AG04450 (cell line): ENCODE measurements around the gene MAD1L1. TPM values are rescaled to one million over a fixed set of nuclear protein-coding genes. Genes with fewer than 3 reads are reported as not detected.

Source experiments
- CTCF ChIA-PET: fragments of 300-600, 350-600 bp; formaldehyde crosslinking; extraction: SDS; loops from one replicate; lab custom pipeline; 2022; ENCODE audit warnings: antibody characterized with exemption, inconsistent platforms; lab: Charles Lee
- POLR2A ChIA-PET: fragments of 350-600 bp; formaldehyde crosslinking; extraction: SDS; loops from one replicate; lab custom pipeline; 2021; ENCODE audit warnings: antibody characterized with exemption, inconsistent platforms; lab: Yijun Ruan, JAX
- DNase-seq: peaks from one replicate; pipeline ENCODE4 v3.0.0-alpha.2; 2011; ENCODE audit warnings: low read depth, low spot score
- H3K27ac ChIP-seq: one replicate; pipeline ENCODE4 v1.5.1; 2012; ENCODE audit warnings: low read depth, low read length, control low read depth
- H3K27me3 ChIP-seq: one replicate; pipeline ENCODE4 v1.6.0; 2012; ENCODE audit warnings: low read length; ENCODE audit not compliant: control insufficient read depth, insufficient read depth
- H3K4me3 ChIP-seq: 2 replicates; pipeline ENCODE4 v1.5.1; 2011; ENCODE audit warnings: mild to moderate bottlenecking, low read depth, low read length, control low read depth
- H3K9me3 ChIP-seq: 2 replicates; pipeline ENCODE4 v1.5.1; 2012; ENCODE audit warnings: low read length; ENCODE audit not compliant: control insufficient read depth, insufficient read depth
- polyA plus RNA-seq: library from polyadenylated mRNA; depleted of rRNA; stranded (reverse); fragments of >200 nt; gene quantifications from 2 replicates; pipeline ENCODE4 v1.2.3, GENCODE V29; 2011
- TF ChIP-seq, protein P1 (sequence below): IDR thresholded peaks from 2 replicates; pipeline ENCODE4 v1.5.1; 2011; ENCODE audit warnings: low read depth, low read length, control low read depth, inconsistent platforms

Gene MAD1L1
- polyA plus RNA-seq, 1 experiment = 11.9 TPM

DNA sequence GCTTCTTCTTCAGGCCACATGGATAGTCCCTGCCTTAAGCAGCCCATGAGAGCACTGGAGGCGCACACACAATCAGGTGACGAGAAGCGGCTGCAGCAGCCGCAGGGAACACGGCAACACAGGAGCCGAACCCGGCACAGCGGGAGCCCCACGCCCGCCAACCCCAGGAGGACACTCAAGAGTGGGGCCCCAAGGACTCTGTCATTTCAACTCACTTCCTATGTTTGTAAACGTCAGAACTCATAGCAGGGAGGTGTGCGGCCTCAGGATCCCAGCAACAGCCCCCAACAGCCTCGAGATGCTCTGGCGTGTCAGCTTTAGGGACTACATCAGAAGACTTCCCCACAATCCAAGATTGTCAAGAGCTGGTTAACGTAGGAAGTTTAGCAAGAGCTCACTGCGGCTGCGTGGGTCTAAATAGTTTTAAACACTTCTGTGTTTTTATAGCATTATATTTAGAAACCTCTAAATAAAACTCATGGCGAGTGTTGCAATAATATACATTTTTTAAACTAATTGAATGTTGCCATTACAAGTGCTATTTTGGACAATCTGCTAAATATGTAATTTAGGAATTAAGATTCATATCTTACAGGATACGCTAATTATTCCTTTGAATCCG is 123.4 kb downstream of the MAD1L1 start:
- ChIA-PET CTCF (interaction anchor here (0.6 kb wide), 1 partner anchor 51 kb away, joined by 4 read pairs; no protein-coding TSS in a partner anchor), POLR2A (no interaction called here)
- DNase-seq = no peak
- TF ChIP-seq, protein P1, sequence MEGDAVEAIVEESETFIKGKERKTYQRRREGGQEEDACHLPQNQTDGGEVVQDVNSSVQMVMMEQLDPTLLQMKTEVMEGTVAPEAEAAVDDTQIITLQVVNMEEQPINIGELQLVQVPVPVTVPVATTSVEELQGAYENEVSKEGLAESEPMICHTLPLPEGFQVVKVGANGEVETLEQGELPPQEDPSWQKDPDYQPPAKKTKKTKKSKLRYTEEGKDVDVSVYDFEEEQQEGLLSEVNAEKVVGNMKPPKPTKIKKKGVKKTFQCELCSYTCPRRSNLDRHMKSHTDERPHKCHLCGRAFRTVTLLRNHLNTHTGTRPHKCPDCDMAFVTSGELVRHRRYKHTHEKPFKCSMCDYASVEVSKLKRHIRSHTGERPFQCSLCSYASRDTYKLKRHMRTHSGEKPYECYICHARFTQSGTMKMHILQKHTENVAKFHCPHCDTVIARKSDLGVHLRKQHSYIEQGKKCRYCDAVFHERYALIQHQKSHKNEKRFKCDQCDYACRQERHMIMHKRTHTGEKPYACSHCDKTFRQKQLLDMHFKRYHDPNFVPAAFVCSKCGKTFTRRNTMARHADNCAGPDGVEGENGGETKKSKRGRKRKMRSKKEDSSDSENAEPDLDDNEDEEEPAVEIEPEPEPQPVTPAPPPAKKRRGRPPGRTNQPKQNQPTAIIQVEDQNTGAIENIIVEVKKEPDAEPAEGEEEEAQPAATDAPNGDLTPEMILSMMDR = no peak
- H3K4me3 ChIP-seq = no peak overlapping the region
- peak overlapping the region; percentile 68 for H3K27ac ChIP-seq
- no peaks in the 10 kb centered on the region for H3K27me3 ChIP-seq
- peaks cover 18% of the 10 kb centered on the region for H3K9me3 ChIP-seq

DNA sequence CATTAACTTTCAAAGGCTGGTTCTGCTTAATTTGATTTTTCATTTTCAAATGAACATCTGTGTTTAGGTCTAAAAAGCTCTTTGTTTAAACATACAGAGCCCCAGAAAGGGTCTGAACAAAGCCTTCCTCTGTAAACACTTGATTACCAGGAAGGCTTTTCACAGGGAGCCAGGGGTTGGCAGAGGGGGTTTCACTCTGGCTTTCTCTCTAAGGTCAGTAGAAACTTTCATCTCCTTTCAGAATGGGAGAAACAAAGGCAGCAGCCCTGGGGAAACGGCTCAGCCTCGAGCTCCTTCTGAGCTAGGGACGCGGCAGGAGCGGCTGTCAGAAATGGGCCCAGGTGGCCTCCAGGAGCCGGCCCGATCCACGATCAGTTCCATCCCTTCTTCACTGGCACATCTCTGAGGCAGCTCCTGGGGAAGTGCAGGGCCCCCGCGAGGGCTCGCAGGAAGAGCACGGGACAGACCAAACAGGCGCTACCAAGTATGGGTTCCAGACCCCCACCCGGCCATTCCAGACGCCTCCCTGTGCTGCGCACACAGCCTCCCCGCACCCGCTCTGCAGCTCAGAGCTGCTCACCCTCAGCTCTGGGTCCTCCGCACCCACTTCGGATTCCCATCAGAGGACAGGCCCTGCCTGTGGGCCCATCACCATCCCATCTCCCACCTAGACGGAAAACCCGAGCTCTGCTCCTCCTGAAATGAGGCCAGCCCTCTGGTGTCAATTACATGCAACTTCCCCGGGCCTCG is 124.1 kb downstream of the MAD1L1 start:
- TF ChIP-seq, protein P1 = 0 out of 2 replicates have a peak, but pooled peaks have one; percentile 13
- Histone ChIP-seq H3K27ac (peak overlapping the region; percentile 68), H3K27me3 (no peaks in the 10 kb centered on the region), H3K9me3 (peaks cover 11% of the 10 kb centered on the region), H3K4me3 (no peak overlapping the region)
- DNase-seq = no peak
- ChIA-PET CTCF (interaction anchor here (0.6 kb wide), 1 partner anchor 52 kb away, joined by 4 read pairs; no protein-coding TSS in a partner anchor), POLR2A (interaction anchor here (0.6 kb wide), 1 partner anchor 213 kb away, joined by 5 read pairs; no protein-coding TSS in a partner anchor)

DNA sequence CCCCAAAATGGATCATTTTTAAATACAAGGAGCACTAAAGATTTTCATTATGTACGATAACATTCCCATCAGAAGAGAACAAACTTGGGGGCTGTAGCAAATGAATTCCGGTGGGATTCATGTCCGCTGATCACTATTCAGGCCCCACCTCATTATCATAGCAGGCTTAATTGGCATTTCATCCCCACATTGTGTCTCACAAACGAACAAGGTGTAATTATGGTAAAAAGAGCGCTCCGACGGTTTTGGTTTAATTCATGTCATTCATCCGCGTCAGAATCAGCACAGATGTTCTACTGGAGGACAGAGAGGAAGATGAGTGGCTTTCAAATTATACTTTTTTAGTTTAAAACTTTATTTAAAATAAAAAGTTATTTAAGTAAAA is 124.7 kb downstream of the MAD1L1 start:
- Histone ChIP-seq H3K9me3 (peaks cover 10% of the 10 kb centered on the region; the same call in 1 of the 2 replicates), H3K27ac (peak overlapping the region; percentile 39), H3K4me3 (no peak overlapping the region), H3K27me3 (no peaks in the 10 kb centered on the region)
- TF ChIP-seq, protein P1 = no peak
- ChIA-PET POLR2A (interaction anchor here (0.6 kb wide), 1 partner anchor 213 kb away, joined by 5 read pairs; no protein-coding TSS in a partner anchor), CTCF (no interaction called here)
- DNase-seq = no peak

DNA sequence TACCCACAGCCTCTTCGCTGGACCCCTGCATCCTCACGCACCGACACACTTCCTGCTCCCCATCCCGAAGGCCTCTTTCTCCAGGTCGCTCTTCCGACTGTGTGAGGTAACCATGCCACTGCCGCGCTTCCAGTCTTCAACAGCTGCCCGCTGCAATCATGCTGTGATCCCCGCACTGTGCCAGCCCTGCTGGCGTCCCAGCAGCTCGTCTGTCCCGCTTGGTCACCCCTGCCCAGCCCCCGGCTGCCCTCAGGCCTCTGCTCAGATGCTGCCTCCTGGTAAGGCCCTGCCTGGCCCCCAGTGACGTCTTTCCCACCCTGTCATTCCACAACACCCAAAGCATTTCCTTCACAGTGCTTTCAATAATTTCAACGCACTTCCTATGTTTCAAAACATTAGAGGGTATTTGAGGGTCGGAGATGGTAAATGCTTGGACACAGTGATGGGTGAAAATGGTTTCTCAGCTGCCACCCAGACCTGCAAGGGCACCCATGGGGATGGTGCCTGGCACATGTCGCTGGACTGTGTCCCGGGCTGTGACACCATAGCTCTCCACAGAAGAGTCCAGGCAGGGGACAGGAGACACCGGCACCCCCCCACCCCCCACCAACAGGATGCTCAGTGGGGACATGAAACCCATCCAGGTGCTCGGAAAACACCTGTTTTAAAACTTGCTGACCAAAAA is 125.2 kb downstream of the MAD1L1 start:
- TF ChIP-seq, protein P1 = no peak
- POLR2A ChIA-PET = no interaction called here
- peak overlapping the region; percentile 39 for H3K27ac ChIP-seq
- DNase-seq = no peak
- no peak overlapping the region for H3K4me3 ChIP-seq
- peaks cover 9% of the 10 kb centered on the region; the same call in 1 of the 2 replicates for H3K9me3 ChIP-seq
- CTCF ChIA-PET = no interaction called here
- H3K27me3 ChIP-seq = no peaks in the 10 kb centered on the region
